H9 (cell line): ENCODE results near the gene BCAS1. TPM values are rescaled to one million over a fixed set of nuclear protein-coding genes. Genes with fewer than 3 reads are reported as not detected.
A peak's percentile ranks its signal among the peaks of the same experiment; 100 is the strongest.

Source experiments
- DNase-seq: peaks from one replicate; pipeline ENCODE4 v3.0.0-alpha.2; 2017
- H2AFZ ChIP-seq: one replicate; pipeline ENCODE4 v1.6.1; 2013; ENCODE audit warnings: mild to moderate bottlenecking, low read length, control low read depth, moderate library complexity
- H2AK5ac ChIP-seq: 2 replicates; pipeline ENCODE4 v1.6.1; 2013; ENCODE audit warnings: low read length, control low read depth, mixed read lengths; ENCODE audit not compliant: insufficient read length
- H2BK120ac ChIP-seq: one replicate; pipeline ENCODE4 v1.6.1; 2013; ENCODE audit warnings: low read depth, mild to moderate bottlenecking, low read length, control low read depth, inconsistent platforms; ENCODE audit not compliant: poor library complexity, severe bottlenecking
- H2BK12ac ChIP-seq: 2 replicates; pipeline ENCODE4 v1.6.1; 2013; ENCODE audit warnings: low read length, control low read depth, mixed read lengths, low read depth; ENCODE audit not compliant: insufficient read length
- H2BK15ac ChIP-seq: 2 replicates; pipeline ENCODE4 v1.6.1; 2013; ENCODE audit warnings: low read depth, low read length, control low read depth
- H2BK20ac ChIP-seq: one replicate; pipeline ENCODE4 v1.6.1; 2013; ENCODE audit warnings: low read depth, mild to moderate bottlenecking, low read length, control low read depth, inconsistent platforms; ENCODE audit not compliant: poor library complexity, severe bottlenecking
- H2BK5ac ChIP-seq: 2 replicates; pipeline ENCODE4 v1.6.1; 2013; ENCODE audit warnings: low read length, control low read depth, mixed read lengths; ENCODE audit not compliant: insufficient read length
- H3K14ac ChIP-seq: 2 replicates; pipeline ENCODE4 v1.6.1; 2013; ENCODE audit warnings: low read length, control low read depth; ENCODE audit not compliant: insufficient read depth
- H3K18ac ChIP-seq: 2 replicates; pipeline ENCODE4 v1.6.1; 2013; ENCODE audit warnings: low read depth, mild to moderate bottlenecking, mixed read lengths, low read length, control low read depth; ENCODE audit not compliant: insufficient read length
- H3K23ac ChIP-seq: 2 replicates; pipeline ENCODE4 v1.6.1; 2013; ENCODE audit warnings: low read length, control low read depth, mixed read lengths, low read depth; ENCODE audit not compliant: insufficient read length
- H3K23me2 ChIP-seq: 2 replicates; pipeline ENCODE4 v1.6.1; 2013; ENCODE audit warnings: low read depth, mild to moderate bottlenecking, mixed read lengths, low read length, control low read depth; ENCODE audit not compliant: insufficient read length, poor library complexity, severe bottlenecking
- H3K27ac ChIP-seq: 2 replicates; pipeline ENCODE4 v1.5.1; 2013; ENCODE audit warnings: low read length, control low read depth, mixed read lengths, low read depth; ENCODE audit not compliant: insufficient read length
- H3K27me3 ChIP-seq: 2 replicates; pipeline ENCODE4 v1.6.1; 2013; ENCODE audit warnings: low read length, control low read depth, inconsistent platforms; ENCODE audit not compliant: insufficient read depth
- H3K4ac ChIP-seq: 2 replicates; pipeline ENCODE4 v1.6.1; 2013; ENCODE audit warnings: low read depth, mild to moderate bottlenecking, control low read depth, inconsistent platforms, low read length, moderate library complexity
- H3K4me1 ChIP-seq: 2 replicates; pipeline ENCODE4 v1.6.1; 2013; ENCODE audit warnings: low read length, control low read depth, inconsistent platforms; ENCODE audit not compliant: insufficient read depth
- H3K4me2 ChIP-seq: 2 replicates; pipeline ENCODE4 v1.6.1; 2013; ENCODE audit warnings: low read length, control low read depth, mixed read lengths; ENCODE audit not compliant: insufficient read length, insufficient read depth
- H3K56ac ChIP-seq: 2 replicates; pipeline ENCODE4 v1.6.1; 2013; ENCODE audit warnings: low read depth, mild to moderate bottlenecking, mixed read lengths, low read length, control low read depth; ENCODE audit not compliant: insufficient read length
- H3K79me1 ChIP-seq: 2 replicates; pipeline ENCODE4 v1.6.1; 2013; ENCODE audit warnings: low read depth, mild to moderate bottlenecking, moderate library complexity, low read length, control low read depth, inconsistent platforms; ENCODE audit not compliant: insufficient read depth, poor library complexity, severe bottlenecking
- H3K79me2 ChIP-seq: 2 replicates; pipeline ENCODE4 v1.6.1; 2013; ENCODE audit warnings: low read length, control low read depth, inconsistent platforms; ENCODE audit not compliant: insufficient read depth
- H3K9ac ChIP-seq: 2 replicates; pipeline ENCODE4 v1.6.1; 2013; ENCODE audit warnings: low read length, control low read depth, mixed read lengths; ENCODE audit not compliant: insufficient read length; ENCODE audit errors: extremely low read depth
- H3K9me3 ChIP-seq: one replicate; pipeline ENCODE4 v1.6.1; 2013; ENCODE audit warnings: low read depth, low read length, inconsistent platforms; ENCODE audit not compliant: control insufficient read depth
- H3T11ph ChIP-seq: one replicate; pipeline ENCODE4 v1.6.1; 2013; ENCODE audit warnings: mild to moderate bottlenecking, low read length, control low read depth, inconsistent platforms
- H4K20me1 ChIP-seq: one replicate; pipeline ENCODE4 v1.6.1; 2013; ENCODE audit not compliant: control insufficient read depth, insufficient read length, insufficient read depth
- H4K5ac ChIP-seq: 2 replicates; pipeline ENCODE4 v1.6.1; 2013; ENCODE audit warnings: low read depth, mild to moderate bottlenecking, mixed read lengths, low read length, control low read depth; ENCODE audit not compliant: insufficient read length
- H4K8ac ChIP-seq: replicated peaks from 2 replicates; pipeline ENCODE4 v1.6.1; 2013; ENCODE audit warnings: low read length, control low read depth, mixed read lengths, low read depth; ENCODE audit not compliant: insufficient read length
- H4K91ac ChIP-seq: 2 replicates; pipeline ENCODE4 v1.6.1; 2013; ENCODE audit warnings: low read depth, mild to moderate bottlenecking, moderate library complexity, mixed read lengths, low read length, control low read depth; ENCODE audit not compliant: insufficient read length
- H3K27ac Mint-ChIP-seq, 3 experiments: 2 replicates in 2 of 3; 3 replicates in 1 of 3; pipeline ENCODE4 v1.8.0; 2020 to 2021; ENCODE audit warnings: mixed read lengths in 3 of 3, mild to moderate bottlenecking in 1 of 3, moderate library complexity in 1 of 3
- H3K27me3 Mint-ChIP-seq: 2 replicates; pipeline ENCODE4 v1.8.0; 2021; ENCODE audit warnings: low read depth, mild to moderate bottlenecking, moderate library complexity, mixed read lengths
- H3K36me3 Mint-ChIP-seq, 3 experiments: 2 replicates in 2 of 3; 3 replicates in 1 of 3; pipeline ENCODE4 v1.8.0; 2020 to 2021; ENCODE audit warnings: low read depth in 3 of 3, mixed read lengths in 3 of 3; ENCODE audit not compliant: insufficient read depth in 1 of 3
- H3K4me1 Mint-ChIP-seq, 2 experiments: 2 replicates each; pipeline ENCODE4 v1.8.0; 2020; ENCODE audit warnings: mixed read lengths in 2 of 2
- H3K4me3 Mint-ChIP-seq, 2 experiments: 2 replicates in 1 of 2; 3 replicates in 1 of 2; pipeline ENCODE4 v1.8.0; 2020 to 2021; ENCODE audit warnings: mild to moderate bottlenecking in 2 of 2, mixed read lengths in 2 of 2, moderate library complexity in 1 of 2
- H3K9me3 Mint-ChIP-seq, 2 experiments: 2 replicates in 1 of 2; 3 replicates in 1 of 2; pipeline ENCODE4 v1.8.0; 2020; ENCODE audit warnings: mild to moderate bottlenecking in 2 of 2, mixed read lengths in 2 of 2, moderate library complexity in 1 of 2
- WGBS: extraction: QIAGEN DNeasy Blood & Tissue Kit; methylation state at CpG from one replicate; pipeline ENCODE4 v1.1.7; 2013; ENCODE audit warnings: missing lambda C conversion rate, low lambda C conversion rate, mixed read lengths; ENCODE audit not compliant: insufficient read length; ENCODE audit errors: extremely low coverage; 5-methylcytosine and 5-hydroxymethylcytosine counted together
- total RNA-seq: library from RNA; stranded (reverse); gene quantifications from 2 replicates; pipeline ENCODE4 v1.2.1, GENCODE V29; 2021
- TF ChIP-seq, protein P1 (sequence below): fragments of 200-600 bp; sonication (generic); conservative IDR thresholded peaks from 3 replicates; pipeline ENCODE4 v1.8.0; 2021; ENCODE audit warnings: antibody characterized with exemption, mild to moderate bottlenecking

The BCAS1 gene
- total RNA-seq, 1 experiment from 2014 or later = 0.15 TPM

DNA sequence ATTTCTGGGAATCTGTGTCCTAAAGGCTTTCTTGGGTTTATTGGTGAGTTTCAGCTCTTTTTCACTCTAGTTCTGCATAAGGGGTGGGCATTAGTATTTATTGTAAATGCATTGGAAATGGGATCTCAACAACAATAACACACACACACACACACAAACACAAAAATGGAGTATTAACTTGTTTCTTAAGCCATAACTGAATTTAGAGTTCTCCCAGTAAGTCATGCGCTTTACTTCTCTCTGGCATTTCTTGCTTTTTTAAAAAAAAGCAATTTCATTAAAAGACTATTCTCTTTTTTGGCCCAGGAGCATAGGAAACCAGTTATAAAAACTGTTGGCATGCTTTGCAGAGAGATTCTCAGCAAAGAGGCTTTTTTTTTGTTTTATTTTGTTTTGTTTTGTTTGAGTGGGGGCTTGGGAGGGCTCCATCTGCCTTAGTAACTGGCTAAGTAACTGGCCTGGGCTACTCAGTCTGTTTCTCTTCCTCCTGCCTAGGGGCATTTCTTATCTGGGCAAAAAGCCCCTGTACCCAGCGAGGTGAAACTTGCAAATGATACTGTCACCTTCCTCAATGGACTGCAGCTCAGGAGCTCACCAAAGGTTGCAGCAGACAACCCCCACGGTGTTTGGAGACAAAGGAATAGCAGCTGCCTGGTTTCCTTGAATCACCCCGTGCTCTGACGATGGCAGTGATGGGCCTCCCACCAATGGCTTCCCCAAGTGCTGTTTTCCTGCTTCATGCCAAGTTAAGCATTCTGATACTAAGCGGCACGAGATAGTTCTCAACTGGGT, 128.5 kb downstream of the BCAS1 start:
- H3K79me1 ChIP-seq = no peaks in the 10 kb centered on the region
- TF ChIP-seq, protein P1, sequence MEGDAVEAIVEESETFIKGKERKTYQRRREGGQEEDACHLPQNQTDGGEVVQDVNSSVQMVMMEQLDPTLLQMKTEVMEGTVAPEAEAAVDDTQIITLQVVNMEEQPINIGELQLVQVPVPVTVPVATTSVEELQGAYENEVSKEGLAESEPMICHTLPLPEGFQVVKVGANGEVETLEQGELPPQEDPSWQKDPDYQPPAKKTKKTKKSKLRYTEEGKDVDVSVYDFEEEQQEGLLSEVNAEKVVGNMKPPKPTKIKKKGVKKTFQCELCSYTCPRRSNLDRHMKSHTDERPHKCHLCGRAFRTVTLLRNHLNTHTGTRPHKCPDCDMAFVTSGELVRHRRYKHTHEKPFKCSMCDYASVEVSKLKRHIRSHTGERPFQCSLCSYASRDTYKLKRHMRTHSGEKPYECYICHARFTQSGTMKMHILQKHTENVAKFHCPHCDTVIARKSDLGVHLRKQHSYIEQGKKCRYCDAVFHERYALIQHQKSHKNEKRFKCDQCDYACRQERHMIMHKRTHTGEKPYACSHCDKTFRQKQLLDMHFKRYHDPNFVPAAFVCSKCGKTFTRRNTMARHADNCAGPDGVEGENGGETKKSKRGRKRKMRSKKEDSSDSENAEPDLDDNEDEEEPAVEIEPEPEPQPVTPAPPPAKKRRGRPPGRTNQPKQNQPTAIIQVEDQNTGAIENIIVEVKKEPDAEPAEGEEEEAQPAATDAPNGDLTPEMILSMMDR = no peak
- Mint-ChIP-seq H3K36me3 (no peaks in the 10 kb centered on the region), H3K4me1 (peaks cover 46 to 49% of the 10 kb centered on the region in 2 experiments), H3K27ac (peak overlapping the region; percentile 83 to 99 (median 98)), H3K4me3 (peak overlapping the region; percentile 25 to 35; a peak in 4 of 5 replicates), H3K9me3 (no peaks in the 10 kb centered on the region), H3K27me3 (no peaks in the 10 kb centered on the region)
- no peak overlapping the region for H2BK20ac ChIP-seq
- no peak overlapping the region for H3K4me2 ChIP-seq
- no peak overlapping the region for H2AFZ ChIP-seq
- H3K4me1 ChIP-seq = peaks cover 15% of the 10 kb centered on the region; the same call in 1 of the 2 replicates
- H2AK5ac ChIP-seq = no peak overlapping the region
- H3K79me2 ChIP-seq = no peaks in the 10 kb centered on the region
- H2BK5ac ChIP-seq = no peak overlapping the region
- H3K9ac ChIP-seq = no peak overlapping the region
- H2BK12ac ChIP-seq = no peak overlapping the region
- H3K56ac ChIP-seq = no peak overlapping the region
- no peaks in the 10 kb centered on the region for H3K23me2 ChIP-seq
- H4K91ac ChIP-seq = no peak overlapping the region
- no peak overlapping the region for H3T11ph ChIP-seq
- peak overlapping the region; percentile 31 for H3K18ac ChIP-seq
- no peak overlapping the region for H4K8ac ChIP-seq
- H3K27me3 ChIP-seq = no peaks in the 10 kb centered on the region
- H3K27ac ChIP-seq = peak overlapping the region; percentile 55
- no CpG with 5 or more reads among the region's 7 CpGs for WGBS
- no peak overlapping the region for H3K4ac ChIP-seq
- no peaks in the 10 kb centered on the region for H4K20me1 ChIP-seq
- H2BK120ac ChIP-seq = no peak overlapping the region
- no peak overlapping the region for H4K5ac ChIP-seq
- H3K9me3 ChIP-seq = no peaks in the 10 kb centered on the region
- H3K14ac ChIP-seq = no peak overlapping the region
- peak; percentile 83 for DNase-seq
- H3K23ac ChIP-seq = no peak overlapping the region
- H2BK15ac ChIP-seq = no peak overlapping the region
